Spleen (tissue), 11 donors: ENCODE measurements around the gene PNN. TPM values are rescaled to one million over a fixed set of nuclear protein-coding genes. Genes with fewer than 3 reads are reported as not detected.

ENCODE experiments used
- DNase-seq: peaks from one replicate; pipeline ENCODE4 v3.0.0-alpha.2; 2020
- H3K27ac ChIP-seq, 8 donors: fragments of 200-600 bp; sonication (generic) in 7 of 8; 1 replicate in 4 of 8; 2 replicates in 4 of 8; pipeline versions ENCODE4 v1.5.0 to v1.8.0; 2016 to 2021; ENCODE audit warnings: inconsistent platforms in 4 of 8, mild to moderate bottlenecking in 4 of 8, moderate library complexity in 1 of 8
- H3K27me3 ChIP-seq, 7 donors: fragments of 200-600 bp; sonication (generic) in 6 of 7; replicated peaks in 1 of 7; 1 replicate in 4 of 7; 2 replicates in 3 of 7; pipeline versions ENCODE4 v1.5.0 to v1.8.0; 2016 to 2021; ENCODE audit warnings: inconsistent platforms in 3 of 7, mild to moderate bottlenecking in 1 of 7
- H3K36me3 ChIP-seq, 6 donors: fragments of 200-600 bp; sonication (generic) in 5 of 6; 1 replicate in 4 of 6; 2 replicates in 2 of 6; pipeline versions ENCODE4 v1.5.0 to v1.8.0; 2016 to 2021; ENCODE audit warnings: inconsistent platforms in 2 of 6
- H3K4me1 ChIP-seq, 6 donors: fragments of 200-600 bp; sonication (generic) in 5 of 6; 1 replicate in 3 of 6; 2 replicates in 3 of 6; pipeline versions ENCODE4 v1.5.0 to v1.8.0; 2016 to 2021; ENCODE audit warnings: inconsistent platforms in 3 of 6
- H3K4me3 ChIP-seq, 8 donors: fragments of 200-600 bp; sonication (generic) in 7 of 8; 1 replicate in 4 of 8; 2 replicates in 4 of 8; pipeline versions ENCODE4 v1.5.0 to v1.8.0; 2016 to 2021; ENCODE audit warnings: inconsistent platforms in 4 of 8, mild to moderate bottlenecking in 4 of 8, moderate library complexity in 2 of 8
- H3K9me3 ChIP-seq, 8 donors: fragments of 200-600 bp; sonication (generic) in 7 of 8; 1 replicate in 4 of 8; 2 replicates in 4 of 8; pipeline versions ENCODE4 v1.5.0 to v1.8.0; 2016 to 2021; ENCODE audit warnings: inconsistent platforms in 4 of 8
- POLR2A ChIP-seq, 3 donors: fragments of 450-650 bp; IDR thresholded peaks; one replicate each; pipeline ENCODE4 v1.5.1; 2017; ENCODE audit warnings: antibody characterized with exemption in 3 of 3, mild to moderate bottlenecking in 1 of 3
- POLR2AphosphoS5 ChIP-seq, 3 donors: sonication (generic); formaldehyde crosslinking; IDR thresholded peaks; one replicate each; pipeline ENCODE4 v1.5.1; 2017; ENCODE audit warnings: antibody characterized with exemption in 3 of 3
- WGBS, 5 donors: extraction: QIAGEN DNeasy Blood & Tissue Kit in 3 of 5; methylation state at CpG; one replicate each; pipeline versions ENCODE4 v1.1.5 to v1.1.7; 2013 to 2018; 5-methylcytosine and 5-hydroxymethylcytosine counted together
- intact Hi-C: fragments of 100-400 bp; cut with DNase I; formaldehyde crosslinking; loops from one replicate; pipeline ENCODE4 v1.15.0; 2023; ENCODE audit warnings: low total_unique reads
- polyA plus RNA-seq, 3 donors: library from polyadenylated mRNA; stranded (reverse); fragments of 200-250 nt; gene quantifications; one replicate each; pipeline ENCODE4 v1.2.1, GENCODE V29; 2013
- total RNA-seq, 7 donors: library from RNA; depleted of rRNA in 3 of 7; stranded (reverse); fragments of >200 nt in 3 of 7; fragmentation: NEBNext Ultra II Directional in 4 of 7; extraction: Animal tissue kit (Norgen Biotek cat#: 25700) in 4 of 7; gene quantifications; one replicate each; pipeline versions ENCODE4 v1.1.0 to v1.2.1, GENCODE V29; 2016 to 2021
- TF ChIP-seq, protein P1 (sequence below), 11 experiments: fragments of 200-600 bp in 7 of 11; fragments of 450-650 bp in 4 of 11; sonication (generic) in 4 of 11; IDR thresholded peaks in 8 of 11; conservative IDR thresholded peaks in 3 of 11; 1 replicate in 7 of 11; 2 replicates in 4 of 11; pipeline versions ENCODE4 v1.4.0 to v1.8.0; 2016 to 2021; ENCODE audit warnings: antibody characterized with exemption in 11 of 11, inconsistent platforms in 4 of 11, mild to moderate bottlenecking in 1 of 11
- donor health status: healthy with polysubstance abuse.
- donor health status: DM: no; HTN: no; CAD: no; lungs with moderate emphysema.
- donor health status: DM: no; HTN: no; CAD: no.
- donor health status: Bipolar disorder and iron deficiency.
- donor health status: healthy.
- donor health status: DM: no; HTN: no; CAD: no.
- donor health status: DM: yes; HTN: yes; CAD: no.

The PNN gene
- total and polyA plus RNA-seq, 10 donors, result 38.1 to 79.7 (median 60.7) TPM

DNA sequence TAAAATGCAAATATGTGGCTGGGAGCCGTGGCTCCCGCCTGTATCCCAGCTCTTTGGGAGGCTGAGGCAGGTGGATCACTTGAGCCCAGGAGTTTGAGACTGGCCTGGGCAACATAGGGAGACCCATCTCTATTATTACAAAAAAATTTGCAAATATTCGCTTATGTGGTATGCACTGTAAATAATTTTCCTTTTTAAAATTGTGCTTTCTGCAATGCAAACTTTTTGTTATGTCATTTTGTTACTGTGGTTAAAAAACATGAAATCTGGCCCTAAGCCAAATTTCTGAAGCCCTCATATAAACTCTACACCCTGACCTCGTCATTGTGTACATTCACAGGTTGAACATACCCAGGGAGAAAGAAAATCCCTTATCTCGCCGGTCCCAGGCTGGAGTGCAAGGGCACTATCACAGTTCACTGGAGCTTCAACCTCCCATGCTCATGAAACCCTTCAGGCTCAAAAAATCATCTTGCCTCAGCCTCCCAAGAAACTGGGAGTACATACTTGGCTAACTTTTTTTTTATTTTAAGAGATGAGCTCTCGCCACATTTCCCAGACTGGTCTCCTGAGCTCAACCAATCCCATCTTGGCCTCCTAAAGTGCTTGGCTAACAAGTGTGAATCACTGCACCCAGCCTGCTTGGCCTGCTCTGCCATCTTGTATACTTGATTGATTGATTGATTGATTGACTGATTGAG, 29.6 kb upstream of the PNN start:
- intact Hi-C loops, result no loop called here
- TF ChIP-seq POLR2AphosphoS5 (IDR thresholded peaks at IDR 0.05) (no peak), POLR2A (IDR thresholded peaks at IDR 0.05) (no peak)
- TF ChIP-seq, protein P1, sequence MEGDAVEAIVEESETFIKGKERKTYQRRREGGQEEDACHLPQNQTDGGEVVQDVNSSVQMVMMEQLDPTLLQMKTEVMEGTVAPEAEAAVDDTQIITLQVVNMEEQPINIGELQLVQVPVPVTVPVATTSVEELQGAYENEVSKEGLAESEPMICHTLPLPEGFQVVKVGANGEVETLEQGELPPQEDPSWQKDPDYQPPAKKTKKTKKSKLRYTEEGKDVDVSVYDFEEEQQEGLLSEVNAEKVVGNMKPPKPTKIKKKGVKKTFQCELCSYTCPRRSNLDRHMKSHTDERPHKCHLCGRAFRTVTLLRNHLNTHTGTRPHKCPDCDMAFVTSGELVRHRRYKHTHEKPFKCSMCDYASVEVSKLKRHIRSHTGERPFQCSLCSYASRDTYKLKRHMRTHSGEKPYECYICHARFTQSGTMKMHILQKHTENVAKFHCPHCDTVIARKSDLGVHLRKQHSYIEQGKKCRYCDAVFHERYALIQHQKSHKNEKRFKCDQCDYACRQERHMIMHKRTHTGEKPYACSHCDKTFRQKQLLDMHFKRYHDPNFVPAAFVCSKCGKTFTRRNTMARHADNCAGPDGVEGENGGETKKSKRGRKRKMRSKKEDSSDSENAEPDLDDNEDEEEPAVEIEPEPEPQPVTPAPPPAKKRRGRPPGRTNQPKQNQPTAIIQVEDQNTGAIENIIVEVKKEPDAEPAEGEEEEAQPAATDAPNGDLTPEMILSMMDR (IDR thresholded peaks at IDR 0.05 in 8 of 11, conservative IDR thresholded peaks at IDR 0.05 in 3 of 11), result no peak
- H3K27ac ChIP-seq, result no peak overlapping the region
- peaks cover 0 to 90% (median 26%) of the 10 kb centered on the region in 6 donors for H3K36me3 ChIP-seq
- 77 to 89% (median 85%) methylated on average over 7 of the region's 7 CpGs for WGBS, 5 donors
- no peak overlapping the region for H3K4me3 ChIP-seq
- no peaks in the 10 kb centered on the region for H3K4me1 ChIP-seq
- H3K9me3 ChIP-seq, result peaks cover 0 to 16% (median 5%) of the 10 kb centered on the region in 8 donors
- DNase-seq, result no peak
- H3K27me3 ChIP-seq, result no peaks in the 10 kb centered on the region

DNA sequence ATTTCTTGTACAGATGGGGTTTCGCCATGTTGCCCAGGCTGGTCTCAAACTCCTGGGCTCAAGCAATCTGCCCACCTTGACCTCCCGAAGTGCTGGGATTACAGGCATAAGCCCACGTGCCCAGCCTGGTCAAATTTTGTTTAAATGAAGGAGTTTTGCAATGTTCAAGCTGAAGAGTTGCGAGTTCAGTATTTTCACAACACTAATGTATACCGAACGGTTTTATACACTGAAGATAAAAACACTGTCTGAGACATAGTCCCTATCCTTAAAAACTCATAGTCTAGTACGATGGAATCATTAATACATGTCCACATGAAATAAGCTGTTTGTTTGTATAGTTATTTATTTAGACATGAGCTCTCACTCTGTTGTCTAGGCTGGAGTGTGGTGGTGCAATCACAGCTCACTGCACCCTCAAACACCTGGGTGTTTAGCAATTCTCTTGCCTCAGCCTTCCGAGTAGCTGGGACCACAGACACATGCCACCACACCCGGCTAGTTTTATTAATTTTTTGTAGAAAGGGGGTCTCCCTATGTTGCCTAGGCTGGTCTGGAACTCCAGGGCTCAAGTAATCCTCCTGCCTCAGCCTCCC, 20.4 kb upstream of the PNN start:
- TF ChIP-seq, protein P1 (IDR thresholded peaks at IDR 0.05 in 8 of 11, conservative IDR thresholded peaks at IDR 0.05 in 3 of 11), result no peak
- TF ChIP-seq POLR2AphosphoS5 (IDR thresholded peaks at IDR 0.05), result no peak
- TF ChIP-seq POLR2A (IDR thresholded peaks at IDR 0.05), result no peak
- Histone ChIP-seq H3K4me1 (peaks cover 0 to 1% (median 0%) of the 10 kb centered on the region in 6 donors), H3K27me3 (no peaks in the 10 kb centered on the region), H3K4me3 (no peak overlapping the region), H3K36me3 (peaks cover 0 to 97% (median 82%) of the 10 kb centered on the region in 6 donors), H3K27ac (peak overlapping the region in 3 of 8 donors; percentile 3 to 45 (median 25)), H3K9me3 (no peaks in the 10 kb centered on the region)
- no peak for DNase-seq
- 62 to 87% (median 76%) methylated on average over 9 of the region's 9 CpGs for WGBS, 5 donors
- intact Hi-C loops, result no loop called here

DNA sequence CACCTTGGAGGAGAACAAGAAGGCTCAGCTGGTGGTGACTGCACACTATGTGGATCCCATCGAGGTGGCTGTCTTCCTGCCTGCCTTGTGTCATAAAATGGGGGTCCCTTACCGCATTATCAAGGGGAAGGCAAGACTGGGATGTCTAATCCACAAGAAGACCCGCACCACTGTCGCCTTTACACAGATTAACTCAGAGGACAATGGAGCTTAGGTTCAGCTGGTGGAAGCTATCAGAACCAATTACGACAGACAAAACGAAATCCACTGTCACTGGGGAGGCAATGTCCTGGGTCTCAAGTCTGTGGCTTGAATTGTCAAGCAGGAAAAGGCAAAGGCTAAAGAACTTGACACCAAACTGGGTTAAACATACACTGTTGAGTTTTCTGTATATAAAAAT, 17.6 kb upstream of the PNN start:
- intact Hi-C loops, result no loop called here
- TF ChIP-seq POLR2A (IDR thresholded peaks at IDR 0.05) (no peak), POLR2AphosphoS5 (IDR thresholded peaks at IDR 0.05) (no peak)
- TF ChIP-seq, protein P1 (IDR thresholded peaks at IDR 0.05 in 8 of 11, conservative IDR thresholded peaks at IDR 0.05 in 3 of 11), result no peak
- Histone ChIP-seq H3K36me3 (peaks cover 0 to 93% (median 69%) of the 10 kb centered on the region in 6 donors), H3K27ac (no peak overlapping the region), H3K27me3 (no peaks in the 10 kb centered on the region), H3K9me3 (no peaks in the 10 kb centered on the region), H3K4me3 (no peak overlapping the region), H3K4me1 (peaks cover 0 to 15% (median 0%) of the 10 kb centered on the region in 6 donors)
- no peak for DNase-seq
- WGBS, 5 donors, result 91 to 98% (median 97%) methylated on average over 6 of the region's 6 CpGs

DNA sequence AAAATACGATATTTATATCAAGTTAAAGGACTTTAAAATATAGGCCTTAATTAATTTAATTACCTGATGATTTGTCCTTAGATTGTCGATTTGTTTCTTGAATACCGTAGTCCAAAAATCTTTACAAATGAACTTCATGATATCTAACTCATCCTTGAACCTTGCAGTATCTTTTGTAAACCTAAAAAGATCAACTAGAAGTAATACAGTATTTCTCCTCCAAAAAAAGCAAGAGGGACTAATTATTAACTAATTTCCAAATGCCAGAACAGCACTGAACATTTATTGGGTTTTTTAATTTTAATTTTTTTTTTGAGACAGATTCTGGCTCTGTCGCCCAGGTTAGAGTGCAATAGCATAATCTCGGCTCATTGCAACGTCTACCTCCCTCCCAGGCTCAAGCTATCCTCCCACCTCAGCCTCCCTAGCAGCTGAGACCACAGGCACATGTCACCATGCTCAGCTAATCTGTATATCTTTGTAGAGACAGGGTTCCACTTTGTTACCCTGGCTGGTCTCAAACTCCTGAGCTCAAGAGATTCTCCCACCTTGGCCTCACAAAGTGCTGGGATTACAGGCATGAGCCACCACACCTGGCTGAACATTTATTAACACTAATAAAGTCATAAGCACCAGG, 16.7 kb upstream of the PNN start:
- 79 to 91% (median 85%) methylated on average over 6 of the region's 6 CpGs for WGBS, 5 donors
- no peak for TF ChIP-seq POLR2A (IDR thresholded peaks at IDR 0.05)

More for the DNA sequence above, 16.7 kb upstream of the PNN start:
- no peak overlapping the region for H3K27ac ChIP-seq
- H3K36me3 ChIP-seq, result peaks cover 0 to 93% (median 64%) of the 10 kb centered on the region in 6 donors
- no peaks in the 10 kb centered on the region for H3K9me3 ChIP-seq
- intact Hi-C loops, result no loop called here
- H3K4me1 ChIP-seq, result peaks cover 0 to 22% (median 0%) of the 10 kb centered on the region in 6 donors
- DNase-seq, result no peak
- H3K27me3 ChIP-seq, result no peaks in the 10 kb centered on the region
- no peak overlapping the region for H3K4me3 ChIP-seq
